Stimulated activated CD8-positive, alpha-beta memory T cell treated with anti-CD3 and anti-CD28 coated beads, Interleukin-15, amount 100 ng/mL, for 4 hours (primary cell): ENCODE data around the gene ITPR1.

Source experiments
- DNase-seq, 2 donors: peaks; one replicate each; pipeline ENCODE4 v3.0.0-alpha.2; 2020; ENCODE audit warnings: low read depth in 2 of 2

ITPR1 gene

DNA sequence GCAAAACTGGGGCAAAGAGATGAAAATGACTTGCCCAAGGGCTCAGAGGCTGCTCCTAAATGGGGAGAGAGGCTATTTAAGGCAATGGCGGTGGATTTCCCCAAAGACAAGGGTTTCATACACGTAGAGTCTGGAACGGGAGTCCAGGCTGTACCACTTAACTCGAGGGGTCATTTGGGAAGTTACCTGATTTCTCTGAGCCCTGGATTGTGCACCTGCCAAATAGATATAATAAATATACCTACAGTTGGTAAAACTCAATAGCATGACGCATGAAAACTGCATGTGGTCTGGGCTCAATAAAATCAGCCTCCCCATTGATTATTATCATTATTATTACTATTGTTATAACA is 1.3 kb upstream of the ITPR1 start:
- DNase-seq, result no peak

DNA sequence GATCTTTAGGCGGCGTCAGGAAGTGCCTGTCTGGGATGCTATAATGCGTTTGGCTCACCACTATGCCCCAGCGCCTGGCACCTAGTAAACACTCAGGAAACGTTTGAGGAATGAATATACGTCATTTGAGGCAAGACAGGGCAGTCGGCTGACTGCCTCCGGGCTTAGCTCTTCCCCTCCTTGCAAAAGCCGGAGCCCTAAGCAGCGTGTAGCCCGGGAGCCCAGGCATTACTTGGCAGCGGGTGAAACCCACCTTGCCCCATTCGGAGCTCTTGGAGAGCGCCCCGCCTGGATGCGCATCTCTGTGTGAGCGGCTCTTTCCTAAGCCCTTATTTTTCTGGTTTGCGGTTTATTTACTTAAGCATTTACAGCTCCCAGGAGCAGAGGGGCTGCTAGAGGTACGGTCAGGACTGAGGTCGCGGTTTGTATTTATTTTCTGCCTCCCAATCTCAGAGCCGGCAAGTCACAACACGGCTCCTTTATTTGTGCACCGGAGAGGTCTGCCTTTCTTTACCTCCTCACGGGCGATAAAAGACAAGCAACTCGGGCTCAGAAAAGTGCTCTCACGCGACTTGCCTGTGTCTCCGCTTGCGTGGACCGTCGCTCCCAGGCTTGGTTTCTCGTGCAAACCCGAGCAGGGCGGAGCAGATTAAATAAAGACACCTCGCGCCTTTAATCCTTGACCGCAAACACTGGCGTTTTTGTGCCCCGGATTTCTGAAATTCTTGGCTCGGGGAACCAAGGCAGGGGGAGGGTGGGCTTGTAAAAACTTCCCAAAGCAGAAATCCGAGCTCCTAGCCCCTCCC is 737 bp upstream of the ITPR1 start:
- no peak for DNase-seq

DNA sequence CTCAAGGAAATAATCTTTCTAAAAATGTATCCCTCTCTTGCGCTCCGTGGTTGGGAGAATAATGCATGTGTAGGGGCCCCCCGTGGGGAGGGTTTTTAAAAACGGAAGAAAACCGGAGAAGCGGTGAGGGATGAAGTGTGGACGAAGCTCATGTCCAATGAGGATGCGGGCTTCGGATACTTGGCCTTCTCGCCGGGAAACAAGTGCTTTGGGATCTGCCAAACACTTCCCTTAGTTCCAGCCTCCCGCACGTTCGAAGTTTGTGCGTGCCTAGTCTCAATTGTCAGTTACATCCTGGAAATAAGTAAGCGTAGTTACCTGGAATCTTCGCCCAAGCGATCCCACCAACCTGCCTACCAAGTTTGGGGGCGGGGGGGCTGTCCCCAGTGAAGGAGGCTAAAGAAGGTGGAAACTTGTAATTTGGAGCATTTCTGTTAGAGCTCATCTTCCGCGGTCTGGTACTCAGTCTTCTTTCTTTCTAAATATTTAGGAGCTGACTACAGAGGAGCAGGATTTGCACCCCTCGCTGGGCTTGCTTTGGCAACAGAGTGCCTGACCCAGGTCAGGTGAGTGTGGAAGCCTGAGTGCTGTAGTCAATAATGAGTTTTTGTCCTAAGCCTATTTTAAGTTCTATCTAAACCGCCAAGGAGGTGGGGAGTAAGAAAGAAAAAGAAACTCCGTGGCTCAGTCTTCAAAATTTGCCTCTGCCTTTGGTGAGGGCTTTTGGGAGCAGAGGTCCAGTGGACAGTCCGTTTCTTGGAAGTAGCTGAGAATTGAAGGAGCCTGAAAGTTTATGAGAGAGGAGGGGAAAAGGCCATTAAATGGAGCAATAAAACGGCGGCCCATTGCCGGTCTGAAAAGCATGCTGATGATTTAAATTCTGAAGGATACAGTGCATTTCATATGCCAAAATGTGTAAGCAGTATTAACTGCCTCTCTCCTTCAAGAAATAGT is 1.1 kb downstream of the ITPR1 start:
- DNase-seq, result no peak

DNA sequence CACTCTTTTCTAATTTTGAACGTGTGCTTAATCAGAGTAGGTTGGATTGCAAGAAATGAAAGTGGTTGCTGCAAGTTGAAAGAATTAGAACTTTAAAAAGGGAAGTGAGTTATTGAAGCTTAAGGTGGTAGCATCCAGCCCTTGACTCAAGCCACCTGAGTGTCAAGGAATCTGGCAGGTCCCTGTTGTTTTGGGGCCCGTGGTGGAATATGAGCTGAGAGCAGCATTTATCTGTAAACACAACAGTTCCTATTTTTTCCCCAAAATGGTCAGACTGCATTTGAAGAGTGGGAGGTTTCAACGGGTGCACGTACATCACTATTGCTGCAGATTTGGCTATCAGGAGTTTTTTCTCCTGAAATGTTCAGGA is 1.7 kb downstream of the ITPR1 start:
- no peak for DNase-seq

DNA sequence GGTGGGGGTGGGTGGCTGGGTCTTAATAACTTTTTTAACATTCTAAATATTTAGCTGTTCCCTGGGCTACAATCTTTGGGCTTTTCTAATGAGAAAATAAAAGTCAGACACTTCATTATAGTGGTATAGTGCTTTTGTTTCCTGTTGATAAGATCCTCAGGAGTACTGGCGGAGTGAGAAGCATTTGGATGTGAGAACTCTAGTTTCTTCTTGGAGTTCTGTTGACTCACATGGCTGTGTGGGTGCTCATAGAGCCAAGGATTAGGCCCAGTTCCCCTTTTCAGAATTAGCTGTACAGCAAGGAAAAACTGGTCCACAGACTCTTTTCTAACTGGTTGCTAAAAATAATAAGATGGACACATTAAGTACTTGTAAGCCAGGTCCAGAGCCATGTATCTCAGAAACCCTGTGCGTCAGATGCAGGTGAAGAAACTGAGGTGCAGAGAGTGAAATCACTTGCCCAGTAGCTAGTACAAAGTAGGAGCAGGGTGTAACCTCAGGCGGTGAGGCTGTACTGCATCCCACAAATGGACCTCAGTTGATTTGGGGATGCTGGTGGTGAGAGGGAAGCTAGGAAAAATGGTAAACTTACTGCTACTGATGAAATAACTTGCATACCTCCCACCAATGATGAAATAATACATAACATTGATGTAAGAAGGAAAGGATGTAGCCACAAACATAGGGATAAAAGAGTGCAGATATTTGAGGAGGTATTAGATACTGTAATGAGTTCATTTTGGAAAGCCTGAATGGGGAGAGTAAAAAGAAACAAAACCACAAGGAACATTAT is 2.3 kb downstream of the ITPR1 start:
- no peak for DNase-seq

DNA sequence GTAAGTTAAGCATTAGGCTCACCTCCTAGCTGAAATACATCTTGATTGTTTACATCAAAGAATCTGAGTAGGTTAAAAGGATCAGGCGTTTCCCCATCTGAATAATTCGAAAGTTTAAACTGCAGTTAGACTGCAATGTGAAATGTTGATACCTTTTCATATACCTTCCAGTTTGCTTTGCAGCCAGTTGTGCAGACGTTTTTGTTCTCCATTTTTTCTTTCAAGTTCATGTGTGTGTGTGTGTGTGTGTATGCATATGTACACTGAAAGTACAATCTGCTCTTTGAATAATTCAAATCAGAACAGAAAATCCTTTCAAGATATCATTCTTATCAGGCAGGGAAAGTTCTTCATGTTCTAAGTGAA is 2.9 kb downstream of the ITPR1 start:
- no peak for DNase-seq

DNA sequence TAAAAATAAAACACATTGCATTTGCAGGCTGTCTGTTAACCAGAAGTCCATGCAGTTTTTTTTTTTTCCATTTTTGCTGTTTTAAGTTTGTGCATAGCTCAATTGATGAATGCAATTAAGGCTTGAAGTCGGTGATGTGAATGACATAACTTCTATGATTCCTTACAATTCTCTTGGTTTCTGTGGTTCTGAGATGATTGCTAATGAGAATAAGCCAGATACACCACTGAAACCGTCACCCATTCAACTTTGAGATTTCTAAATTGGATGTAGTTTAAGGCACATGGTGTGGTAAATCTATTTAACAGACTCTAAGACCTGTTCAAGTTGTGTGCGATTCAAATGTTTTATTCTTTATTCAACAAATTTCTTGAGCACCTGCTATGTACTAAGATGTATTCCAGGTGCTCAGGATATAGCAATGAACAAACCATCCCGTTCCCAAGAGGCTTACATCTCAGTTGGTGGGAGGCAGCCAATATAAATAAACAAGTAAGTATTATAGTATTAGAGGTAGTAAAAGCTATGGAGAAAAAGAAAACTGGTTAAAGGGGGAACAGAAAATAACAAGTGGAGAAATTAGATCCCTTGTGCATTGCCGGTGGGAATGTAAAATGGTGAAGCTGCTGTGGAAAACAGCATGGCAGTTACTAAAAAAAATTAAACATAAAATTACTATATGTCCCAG is 4.0 kb downstream of the ITPR1 start:
- DNase-seq, result no peak

DNA sequence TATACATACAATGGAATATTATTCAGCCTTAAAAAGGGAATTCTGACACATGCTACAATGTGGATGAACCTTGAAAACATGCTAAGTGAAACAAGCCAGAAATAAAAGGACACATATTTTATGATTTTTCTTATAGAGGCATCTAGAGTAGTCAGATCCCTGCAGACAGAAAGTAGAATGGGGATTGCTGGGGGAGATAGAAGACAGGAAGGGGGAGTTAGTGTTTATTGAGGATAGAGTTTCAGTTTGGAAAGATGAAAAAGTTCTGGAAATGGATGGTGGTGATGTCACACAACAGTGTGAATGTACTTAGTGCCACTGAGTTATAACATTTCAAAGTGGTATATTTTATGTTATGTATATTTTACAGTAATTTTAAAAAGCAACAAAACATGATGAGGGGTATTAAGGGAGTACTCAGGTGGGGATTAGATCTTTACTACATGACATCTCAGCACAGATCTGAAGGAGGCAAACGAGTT is 4.7 kb downstream of the ITPR1 start:
- DNase-seq, result no peak

DNA sequence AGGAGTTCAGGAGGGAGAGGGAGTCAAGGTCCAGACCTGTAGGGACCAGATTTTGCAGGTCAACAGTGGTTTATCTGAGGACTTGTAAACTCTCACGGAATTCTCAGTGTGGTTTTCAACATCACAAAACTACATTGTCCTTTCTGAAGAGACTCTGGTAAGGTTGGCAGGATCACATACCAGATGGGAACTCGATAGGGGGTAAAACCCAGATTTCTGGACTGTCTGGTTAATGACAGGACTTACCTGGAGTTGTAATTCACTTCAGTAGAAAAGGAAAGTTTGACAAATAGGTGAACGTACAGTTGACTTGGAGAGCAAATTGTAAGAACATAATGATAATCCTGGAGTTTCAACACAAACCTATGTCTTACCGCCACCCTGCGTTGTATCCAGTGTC is 5.3 kb downstream of the ITPR1 start:
- no peak for DNase-seq

DNA sequence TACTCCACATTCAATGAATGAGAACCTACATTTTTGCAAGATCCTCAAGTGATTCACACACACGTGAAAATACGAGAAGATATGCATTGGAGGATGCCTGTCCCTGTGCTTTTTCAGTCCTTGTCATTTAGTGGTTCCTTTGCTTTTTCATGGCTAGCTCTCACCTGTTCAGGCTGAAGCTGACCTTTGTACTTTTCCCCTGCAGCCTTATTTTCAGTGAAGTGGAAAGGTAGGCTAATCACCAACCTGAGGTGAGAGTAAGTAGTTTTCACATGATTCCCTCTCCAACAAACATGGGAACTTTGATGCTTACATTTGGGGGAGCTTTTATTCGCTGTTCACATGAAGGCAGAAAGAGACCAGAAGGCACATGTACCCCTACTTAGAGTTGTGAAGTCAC is 8.3 kb downstream of the ITPR1 start:
- no peak for DNase-seq

DNA sequence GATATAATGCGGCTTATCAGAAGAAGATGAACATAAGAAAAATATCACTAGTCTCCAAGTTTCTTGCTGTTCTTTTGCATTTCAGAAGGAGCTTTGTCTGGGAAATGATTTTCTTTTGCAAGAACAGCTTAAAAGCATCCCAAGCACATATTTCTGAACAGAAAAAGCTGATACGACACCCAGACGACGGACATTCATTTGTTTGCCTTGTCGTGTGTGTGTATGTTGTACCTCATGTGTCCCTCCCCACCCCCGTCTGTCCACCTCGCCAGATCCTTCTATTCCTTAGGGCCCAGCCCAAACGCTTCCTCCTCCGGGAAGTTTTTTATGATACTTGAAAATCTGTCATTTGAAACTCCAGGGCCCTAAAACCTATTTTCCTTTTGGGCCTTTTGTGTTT is 8.8 kb downstream of the ITPR1 start:
- DNase-seq, result no peak

DNA sequence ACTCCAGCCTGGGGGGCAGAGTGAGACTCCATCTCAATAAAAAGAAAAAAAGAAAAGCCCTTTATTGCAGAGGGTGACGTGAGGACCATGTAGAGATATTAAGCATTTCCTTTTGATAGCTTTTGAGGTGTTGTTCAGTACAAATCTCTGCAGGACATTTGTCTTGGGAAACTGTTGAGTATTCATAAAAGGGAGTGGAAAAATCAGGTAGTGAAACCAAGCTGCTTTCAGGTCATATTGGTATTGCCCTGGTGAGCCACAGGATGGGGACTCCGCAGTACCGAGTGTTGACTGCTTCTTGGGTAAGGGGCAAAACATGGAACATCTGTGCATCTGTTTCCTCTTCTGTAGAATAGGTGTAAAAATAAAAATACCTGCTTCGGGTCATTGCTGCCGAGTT is 9.9 kb downstream of the ITPR1 start:
- no peak for DNase-seq

DNA sequence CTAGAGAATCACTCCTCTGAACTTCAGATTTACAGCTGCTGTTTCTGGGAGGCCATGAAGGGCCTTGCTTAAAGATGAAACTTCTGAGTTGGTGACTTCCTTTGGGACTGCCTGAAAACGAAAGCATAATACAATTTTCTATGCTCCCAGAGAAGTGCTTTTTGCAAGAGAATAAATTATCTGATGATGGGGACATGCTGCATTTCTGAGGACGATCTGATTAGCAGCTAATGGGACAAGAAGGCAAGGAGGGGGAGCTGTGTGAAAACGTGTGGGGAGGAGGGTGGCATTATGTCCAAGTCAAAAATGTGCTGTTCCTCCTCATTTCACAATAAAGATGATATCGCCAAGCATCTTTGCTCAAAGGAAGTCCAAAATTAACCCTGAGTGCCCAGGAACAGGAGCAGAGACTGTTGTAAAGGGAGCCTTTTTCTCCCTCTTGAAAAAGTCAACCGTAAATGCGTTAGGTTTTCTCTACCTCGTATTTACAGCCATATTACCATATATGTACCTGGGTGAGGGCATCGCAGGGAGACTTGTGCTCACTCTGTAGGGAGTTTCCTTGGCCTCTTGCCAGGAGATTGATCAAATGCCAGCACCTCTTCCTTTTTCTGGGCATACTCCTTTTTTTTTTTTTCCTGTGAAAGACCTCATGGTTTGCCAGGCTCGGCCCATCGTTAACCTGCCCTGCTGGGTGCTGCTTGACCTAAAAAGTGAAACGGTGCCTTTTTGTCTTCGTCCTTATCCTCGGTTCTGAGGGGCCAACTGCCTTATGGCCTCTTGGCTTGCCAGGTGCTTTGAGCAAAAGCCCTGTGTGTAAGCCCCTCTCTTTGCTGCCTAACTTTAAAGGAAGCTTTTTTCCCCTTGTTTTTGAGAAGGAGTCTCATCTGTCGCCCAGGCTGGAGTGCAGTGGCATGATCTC is 11.5 kb downstream of the ITPR1 start:
- DNase-seq, result no peak

DNA sequence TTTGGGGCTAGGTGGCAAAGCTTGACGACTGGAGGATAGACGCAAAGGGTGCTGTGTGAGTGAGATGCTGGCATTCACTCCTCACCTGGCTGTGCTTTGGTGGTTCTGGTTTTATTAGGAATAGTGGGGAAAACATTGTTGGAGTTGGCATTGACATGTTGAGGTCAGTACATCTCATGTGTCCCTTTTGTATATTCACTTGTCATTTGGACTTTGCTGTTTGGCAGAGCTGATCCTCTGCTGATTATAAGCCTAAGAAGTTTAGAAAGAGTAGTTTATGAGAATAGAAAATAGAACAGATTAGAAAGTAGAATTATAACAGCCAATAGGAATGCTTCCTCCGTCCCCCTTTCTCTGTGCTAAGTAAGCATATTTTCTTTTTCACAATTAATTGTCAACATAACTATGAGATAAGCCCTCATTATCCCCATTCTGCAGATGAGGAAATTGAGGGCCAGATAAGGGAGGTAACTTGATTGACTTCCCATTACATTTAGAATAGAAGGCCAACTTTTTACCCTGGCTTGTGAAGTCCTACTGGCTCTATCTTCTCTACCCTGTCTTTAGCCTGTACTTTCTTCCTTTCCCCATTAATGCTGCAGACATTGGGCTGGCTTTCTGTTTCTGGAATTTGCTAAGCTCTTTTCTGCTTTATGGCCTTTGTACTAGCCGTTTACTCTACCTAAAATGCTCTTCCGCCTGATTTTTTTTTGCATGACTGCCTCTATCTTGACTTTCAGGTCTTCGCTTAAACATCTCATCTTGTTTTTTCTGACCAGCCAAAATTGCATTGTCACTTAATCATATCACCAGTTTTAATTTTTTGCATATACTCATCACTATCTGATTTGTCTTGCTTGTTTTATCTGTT is 12.8 kb downstream of the ITPR1 start:
- no peak for DNase-seq

DNA sequence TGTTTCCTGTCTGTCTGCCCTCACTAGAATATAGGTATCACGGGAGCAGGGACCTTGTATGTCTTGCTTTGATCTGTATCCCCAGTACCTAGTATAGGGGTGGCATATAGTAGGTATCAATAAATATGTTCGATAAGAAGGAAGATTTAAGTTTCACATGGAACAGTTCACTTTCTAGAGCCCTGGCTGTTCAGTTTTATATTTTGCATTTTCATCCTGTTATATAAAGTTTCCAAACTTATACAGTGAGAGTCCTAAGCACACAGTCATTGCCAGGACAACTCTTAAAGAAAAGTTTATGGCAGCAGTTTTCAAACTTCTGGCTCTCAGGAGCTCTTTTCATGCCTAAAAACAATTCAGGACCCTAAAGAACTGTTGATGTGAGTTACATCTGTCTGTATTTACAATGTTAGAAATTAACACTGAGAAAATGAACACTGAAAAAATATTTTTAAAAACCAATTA is 13.4 kb downstream of the ITPR1 start:
- DNase-seq, result no peak

DNA sequence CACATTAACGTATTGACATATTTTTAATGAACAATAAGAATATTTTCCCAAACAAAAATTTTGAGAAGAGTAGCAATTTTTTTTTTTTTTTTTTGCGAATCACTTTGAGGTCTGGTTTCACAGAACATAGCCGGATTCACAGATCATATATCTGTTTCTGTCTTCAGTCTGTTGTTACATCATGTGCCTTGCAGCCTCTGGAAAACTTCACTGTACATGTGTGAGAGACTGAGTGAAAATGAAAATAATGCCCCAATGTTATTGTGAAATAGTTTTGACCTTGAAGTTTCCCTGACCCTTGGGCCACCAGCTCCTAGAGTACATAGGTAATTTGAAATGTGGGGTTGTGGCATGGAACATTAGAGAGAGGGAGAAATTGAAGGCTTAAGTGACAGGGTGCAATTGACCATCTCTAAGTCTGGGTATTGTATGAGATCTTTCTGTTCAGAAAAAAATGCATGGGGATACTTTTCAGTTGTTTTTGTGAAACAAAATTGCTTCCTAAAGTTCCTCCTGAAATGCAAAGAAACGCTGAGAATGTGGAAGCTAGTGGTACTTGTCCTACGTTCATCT is 14.0 kb downstream of the ITPR1 start:
- no peak for DNase-seq

DNA sequence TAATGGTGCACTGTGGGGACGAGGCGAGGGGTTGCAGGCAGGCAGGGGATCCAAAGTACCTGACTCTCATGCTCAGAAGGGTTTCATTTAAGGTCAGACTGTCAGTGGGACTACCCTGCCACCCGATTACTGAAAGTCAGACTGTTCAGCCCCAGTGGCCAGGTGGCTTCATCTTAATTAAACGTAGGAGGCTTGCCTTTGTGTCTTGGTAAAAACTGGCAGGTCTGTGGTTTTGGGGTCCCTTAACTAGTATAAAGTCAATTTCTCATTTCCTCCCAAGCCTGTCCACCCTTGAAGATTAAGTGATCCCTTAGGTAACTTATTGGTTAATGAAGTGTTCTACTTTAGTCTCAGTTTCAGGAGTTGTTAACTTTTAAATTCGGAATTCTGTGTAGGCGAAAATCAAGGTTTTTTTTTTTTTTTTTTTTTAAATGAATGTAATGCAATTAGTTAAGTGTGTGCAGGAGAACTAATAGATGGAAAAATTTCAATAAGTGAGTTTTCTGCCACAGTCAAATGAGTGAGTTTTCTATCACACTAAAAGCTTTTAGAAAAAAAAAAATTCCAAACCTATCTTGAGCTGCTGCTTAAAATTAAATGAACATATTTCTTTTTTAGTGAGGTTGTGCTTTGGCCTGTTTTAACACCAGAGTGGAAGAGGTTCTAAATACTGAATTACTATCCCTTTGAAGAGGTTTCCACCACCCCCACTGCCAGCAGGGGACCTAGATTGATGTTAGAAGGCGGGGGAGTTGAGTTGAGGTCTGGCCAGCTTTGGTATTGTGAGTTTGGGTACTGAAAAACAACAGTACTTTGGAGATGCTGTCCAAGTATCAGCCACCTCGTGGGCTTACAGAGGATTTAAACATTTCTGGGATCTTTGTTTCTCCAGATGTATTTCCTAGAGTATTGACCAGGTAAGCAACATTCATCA is 15.2 kb downstream of the ITPR1 start:
- DNase-seq, result no peak

DNA sequence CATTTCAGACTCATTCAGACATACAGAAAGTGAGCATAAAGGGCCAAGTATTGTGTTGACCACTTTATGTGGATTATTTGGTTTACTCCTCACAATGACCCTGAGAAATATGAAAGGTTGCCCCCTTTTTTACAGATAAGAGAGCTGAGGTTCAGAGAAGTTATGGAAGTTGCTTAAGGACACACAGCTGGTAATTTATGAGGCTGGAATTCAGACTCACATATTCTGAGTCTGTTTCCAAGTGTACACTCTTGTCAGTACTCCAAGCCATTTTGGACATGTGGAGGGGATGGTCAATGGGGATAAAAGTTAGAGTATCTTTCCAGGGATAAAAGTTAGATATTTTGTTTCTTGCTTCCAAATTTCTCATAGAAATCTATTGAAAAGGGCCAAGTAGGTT is 15.9 kb downstream of the ITPR1 start:
- no peak for DNase-seq
